GM23338 (cell line): ENCODE results near the gene NFILZ. TPM values are rescaled to one million over a fixed set of nuclear protein-coding genes. Genes with fewer than 3 reads are reported as not detected.

Source experiments
- ATAC-seq: fragments of 200-7000 bp; cut with Tn5 transposase; 3 replicates; pipeline ENCODE4 v1.9.1; 2020
- DNase-seq: peaks from one replicate; pipeline ENCODE4 v3.0.0-alpha.2; 2015; ENCODE audit warnings: low spot score
- H2AFZ ChIP-seq: fragments of 200-600 bp; sonication (generic); 2 replicates; pipeline ENCODE4 v1.8.0; 2016; ENCODE audit warnings: antibody characterized with exemption, mild to moderate bottlenecking, moderate library complexity
- H3F3A ChIP-seq: fragments of 200-600 bp; sonication (generic); replicated peaks from 2 replicates; pipeline ENCODE4 v1.8.0; 2017; ENCODE audit warnings: antibody characterized with exemption, mixed run types, low read depth
- H3K27ac ChIP-seq: fragments of 200-600 bp; sonication (generic); 2 replicates; pipeline ENCODE4 v1.6.1; 2016; ENCODE audit warnings: low read depth
- H3K27me3 ChIP-seq: fragments of 200-600 bp; sonication (generic); 2 replicates; pipeline ENCODE4 v1.8.0; 2016; ENCODE audit warnings: mild to moderate bottlenecking, mixed run types, moderate library complexity; ENCODE audit not compliant: insufficient read depth
- H3K36me3 ChIP-seq: fragments of 200-600 bp; sonication (generic); 2 replicates; pipeline ENCODE4 v1.8.0; 2016; ENCODE audit warnings: mild to moderate bottlenecking; ENCODE audit not compliant: insufficient read depth
- H3K4me1 ChIP-seq: fragments of 200-600 bp; sonication (generic); 2 replicates; pipeline ENCODE4 v1.8.0; 2016; ENCODE audit warnings: mild to moderate bottlenecking, moderate library complexity; ENCODE audit not compliant: insufficient read depth
- H3K4me2 ChIP-seq: fragments of 200-600 bp; sonication (generic); 2 replicates; pipeline ENCODE4 v1.7.1; 2017; ENCODE audit warnings: mixed run types
- H3K4me3 ChIP-seq: fragments of 200-600 bp; sonication (generic); 2 replicates; pipeline ENCODE4 v1.6.1; 2016; ENCODE audit warnings: mixed run types
- H3K79me2 ChIP-seq: fragments of 200-600 bp; sonication (generic); replicated peaks from 2 replicates; pipeline ENCODE4 v1.8.0; 2017; ENCODE audit warnings: mild to moderate bottlenecking; ENCODE audit not compliant: insufficient read depth
- H3K9me2 ChIP-seq: fragments of 200-600 bp; sonication (generic); 2 replicates; pipeline ENCODE4 v1.8.0; 2017; ENCODE audit not compliant: insufficient read depth
- H4K20me1 ChIP-seq: fragments of 200-600 bp; sonication (generic); replicated peaks from 2 replicates; pipeline ENCODE4 v1.8.0; 2017; ENCODE audit warnings: mild to moderate bottlenecking; ENCODE audit not compliant: insufficient read depth
- H3K27ac Mint-ChIP-seq: 2 replicates; pipeline ENCODE4 v1.8.0; 2020; ENCODE audit warnings: inconsistent platforms, mild to moderate bottlenecking, moderate library complexity, mixed read lengths
- H3K27me3 Mint-ChIP-seq: 3 replicates; pipeline ENCODE4 v1.8.0; 2022; ENCODE audit warnings: low read depth, mild to moderate bottlenecking, moderate library complexity, mixed read lengths, inconsistent platforms; ENCODE audit not compliant: insufficient read depth, poor library complexity
- H3K36me3 Mint-ChIP-seq: 3 replicates; pipeline ENCODE4 v1.8.0; 2021; ENCODE audit warnings: low read depth, mild to moderate bottlenecking, inconsistent platforms, moderate library complexity, mixed read lengths
- H3K4me1 Mint-ChIP-seq: 3 replicates; pipeline ENCODE4 v1.8.0; 2020; ENCODE audit warnings: mild to moderate bottlenecking, inconsistent platforms, mixed read lengths
- H3K4me3 Mint-ChIP-seq: 3 replicates; pipeline ENCODE4 v1.8.0; 2021; ENCODE audit warnings: moderate library complexity, mild to moderate bottlenecking, inconsistent platforms, mixed read lengths
- H3K9me3 Mint-ChIP-seq: 3 replicates; pipeline ENCODE4 v1.8.0; 2020; ENCODE audit warnings: moderate library complexity, mild to moderate bottlenecking, inconsistent platforms, mixed read lengths
- CREB1 ChIP-seq: fragments of 250-450 bp; sonication (Bioruptor Pico); IDR thresholded peaks from 2 replicates; pipeline ENCODE4 v1.5.0; 2020; ENCODE audit warnings: low read depth, mild to moderate bottlenecking, moderate library complexity
- CTCF ChIP-seq, 2 experiments: fragments of 200-600 bp in 1 of 2; sonication (generic) in 1 of 2; conservative IDR thresholded peaks; 2 replicates each; pipeline versions ENCODE4 v1.5.1 to v1.6.1; 2016 to 2017; ENCODE audit warnings: antibody characterized with exemption in 2 of 2, low read depth in 2 of 2, mild to moderate bottlenecking in 2 of 2, moderate library complexity in 1 of 2
- ETS1 ChIP-seq: IDR thresholded peaks from 2 replicates; pipeline ENCODE4 v1.6.1; 2016; ENCODE audit warnings: antibody characterized with exemption
- EZH2 ChIP-seq: fragments of 200-600 bp; sonication (generic); IDR thresholded peaks from one replicate; pipeline ENCODE4 v1.8.0; 2017; ENCODE audit warnings: antibody characterized with exemption, mild to moderate bottlenecking, low read depth; ENCODE audit not compliant: unreplicated experiment
- JUNB ChIP-seq: IDR thresholded peaks from one replicate; pipeline ENCODE4 v1.6.1; 2016; ENCODE audit warnings: antibody characterized with exemption; ENCODE audit not compliant: unreplicated experiment
- POLR2AphosphoS5 ChIP-seq: IDR thresholded peaks from 2 replicates; pipeline ENCODE4 v1.6.1; 2016; ENCODE audit warnings: antibody characterized with exemption, low read depth
- REST ChIP-seq: IDR thresholded peaks from one replicate; pipeline ENCODE4 v1.6.1; 2018; ENCODE audit warnings: antibody characterized with exemption; ENCODE audit not compliant: unreplicated experiment
- ZNF114 ChIP-seq: fragments of 250-450 bp; sonication (Bioruptor Pico); IDR thresholded peaks from 2 replicates; pipeline ENCODE4 v1.5.0; 2020; ENCODE audit warnings: mild to moderate bottlenecking, moderate library complexity
- ZNF331 ChIP-seq: fragments of 250-450 bp; sonication (Bioruptor Pico); IDR thresholded peaks from 2 replicates; pipeline ENCODE4 v1.5.0; 2020; ENCODE audit warnings: low read depth, mild to moderate bottlenecking, moderate library complexity
- ZNF462 ChIP-seq: fragments of 250-450 bp; sonication (Bioruptor Pico); IDR thresholded peaks from 2 replicates; pipeline ENCODE4 v1.5.0; 2020; ENCODE audit warnings: mild to moderate bottlenecking, moderate library complexity
- polyA plus RNA-seq: library from polyadenylated mRNA; unstranded; fragments of >200 nt; fragmentation: Nextera tagmentation; extraction: Ambion mirVana; gene quantifications from 2 replicates; pipeline ENCODE4 v1.2.1, GENCODE V29; 2016
- total RNA-seq: library from RNA; depleted of rRNA; stranded (reverse); fragments of >200 nt; shearing (Covaris generic); gene quantifications from 2 replicates; pipeline ENCODE4 v1.2.3, GENCODE V29; 2014

The NFILZ gene
- total and polyA plus RNA-seq, 2 experiments from 2014 or later = not detected

GRCh38 chr19:8609279-8610040 is 21.0 kb upstream of the NFILZ start:
- Histone ChIP-seq H3F3A (peaks cover 10% of the 10 kb centered on the region), H3K36me3 (peaks cover 9% of the 10 kb centered on the region; the same call in 1 of the 2 replicates), H3K9me2 (no peaks in the 10 kb centered on the region), H3K4me1 (peaks cover 22% of the 10 kb centered on the region), H3K27me3 (no peaks in the 10 kb centered on the region), H3K27ac (peak overlapping the region; percentile 94), H3K79me2 (peaks cover 42% of the 10 kb centered on the region), H2AFZ (no peak overlapping the region), H4K20me1 (no peaks in the 10 kb centered on the region; the same call in 1 of the 2 replicates), H3K4me3 (peak overlapping the region; percentile 87), H3K4me2 (peak overlapping the region; percentile 99)
- ATAC-seq (peak; percentile 83), DNase-seq (peak; percentile 87)
- Mint-ChIP-seq H3K27me3 (peaks cover 27% of the 10 kb centered on the region), H3K36me3 (peaks cover 39% of the 10 kb centered on the region), H3K9me3 (peaks cover 13% of the 10 kb centered on the region; the same call in 2 of the 3 replicates), H3K4me3 (peak overlapping the region; percentile 93), H3K27ac (peak overlapping the region; percentile 91), H3K4me1 (peaks cover 31% of the 10 kb centered on the region)
- TF ChIP-seq REST (no peak), EZH2 (no peak), ZNF331 (CRISPR knock-in tag) (no peak), POLR2AphosphoS5 (peak; percentile 59), JUNB (no peak), ZNF114 (CRISPR knock-in tag) (no peak), CREB1 (no peak), CTCF (conservative IDR thresholded peaks at IDR 0.05; ENCODE audit: low read depth in 2 of 2) (peak; percentile 22 to 29; a peak in 1 of 4 replicates), ETS1 (no peak; the same call in 1 of the 2 replicates), ZNF462 (CRISPR knock-in tag) (no peak)
